A673 (cell line): ENCODE measurements around the gene RTCA.

Source experiments
- CTCF ChIP-seq: fragments of 300-800, 200-600 bp; sonication (generic); conservative IDR thresholded peaks from 2 replicates; pipeline ENCODE4 v1.5.1; 2017; ENCODE audit warnings: low read depth, mild to moderate bottlenecking, antibody characterized with exemption, low read length, moderate library complexity, mixed read lengths
- EZH2 ChIP-seq: fragments of 200-600 bp; sonication (generic); IDR thresholded peaks from 2 replicates; pipeline ENCODE4 v1.6.1; 2017; ENCODE audit warnings: borderline replicate concordance, low read depth, mild to moderate bottlenecking, mixed read lengths, antibody characterized with exemption, low read length; ENCODE audit not compliant: poor library complexity, severe bottlenecking

DNA sequence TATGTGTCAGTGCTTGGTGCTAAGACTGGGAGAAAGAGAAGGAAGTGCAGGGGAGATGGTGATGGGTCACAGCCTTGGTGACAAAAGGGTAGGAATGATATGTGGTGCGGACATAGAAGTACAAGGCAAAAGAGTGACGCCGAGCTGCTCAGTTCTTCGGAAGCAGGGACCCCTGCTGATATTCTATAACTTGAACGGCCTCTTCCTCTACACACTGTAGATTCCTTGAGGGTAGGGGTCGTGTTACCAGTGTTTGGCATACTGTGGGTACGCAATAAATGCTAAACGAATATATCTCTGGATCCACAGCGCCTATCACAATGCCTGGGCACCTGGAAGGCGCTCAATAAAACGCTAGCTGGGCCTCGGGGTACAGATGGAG, 16.9 kb upstream of the RTCA start:
- TF ChIP-seq CTCF (no peak), EZH2 (no peak)
